GM18507 (cell line): ENCODE measurements around the gene WASHC2C.
"Not testable (repeated sequence)": the region's sequence is repeated elsewhere in the genome, so short reads cannot be mapped to it uniquely, and the experiment has no call there.

Experiments used
- DNase-seq: peaks from one replicate; pipeline ENCODE4 v3.0.0; 2011; ENCODE audit warnings: low read depth; ENCODE audit not compliant: insufficient read length; ENCODE audit errors: extremely low spot score
- FAIRE-seq: peaks from 2 replicates; lab custom pipeline; 2011; peaks lifted over from hg19 to GRCh38; lab: Jason Lieb, UNC

The WASHC2C gene

DNA sequence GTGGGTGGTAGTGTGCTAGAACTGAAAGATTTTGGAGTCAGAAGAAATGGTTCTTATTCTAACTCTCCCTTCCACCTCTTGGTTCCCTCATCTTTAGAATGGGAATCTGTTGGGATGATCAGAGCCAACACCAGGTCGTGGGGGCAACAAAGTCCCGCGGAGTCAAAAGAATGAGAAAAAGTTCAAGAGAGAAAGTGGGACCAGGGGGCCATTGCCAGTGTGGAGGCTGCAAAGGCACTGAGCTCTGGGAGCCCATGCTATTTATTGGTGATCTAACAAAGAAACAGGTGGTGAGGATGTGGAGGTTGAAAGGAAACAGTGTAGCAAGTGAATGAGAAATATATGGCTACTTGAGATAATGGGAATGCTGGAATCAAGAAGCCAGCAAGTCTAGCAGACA lies 90.8 kb downstream of the WASHC2C start:
- no peak for FAIRE-seq
- no peak for DNase-seq

DNA sequence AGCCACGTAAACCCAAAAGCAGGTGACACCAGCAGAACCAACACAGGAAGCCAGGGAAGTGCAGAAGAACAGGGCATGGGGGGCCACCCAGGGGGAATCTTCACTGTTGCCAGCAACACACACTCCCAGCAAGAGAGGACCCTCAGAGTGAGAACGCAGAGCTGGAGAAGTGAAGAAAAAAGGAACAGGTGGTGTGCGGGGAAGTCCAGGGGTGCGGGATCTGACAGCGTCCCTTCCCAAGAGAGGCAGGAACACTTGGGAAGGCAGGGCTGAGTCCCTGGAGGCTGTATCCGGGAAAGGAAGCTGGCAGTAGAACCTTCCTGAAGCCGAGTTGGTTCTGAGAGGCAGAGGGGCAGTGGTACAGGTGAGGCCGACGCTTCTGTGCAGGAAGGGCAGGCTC lies 92.5 kb downstream of the WASHC2C start:
- FAIRE-seq, result no peak
- DNase-seq, result no peak

DNA sequence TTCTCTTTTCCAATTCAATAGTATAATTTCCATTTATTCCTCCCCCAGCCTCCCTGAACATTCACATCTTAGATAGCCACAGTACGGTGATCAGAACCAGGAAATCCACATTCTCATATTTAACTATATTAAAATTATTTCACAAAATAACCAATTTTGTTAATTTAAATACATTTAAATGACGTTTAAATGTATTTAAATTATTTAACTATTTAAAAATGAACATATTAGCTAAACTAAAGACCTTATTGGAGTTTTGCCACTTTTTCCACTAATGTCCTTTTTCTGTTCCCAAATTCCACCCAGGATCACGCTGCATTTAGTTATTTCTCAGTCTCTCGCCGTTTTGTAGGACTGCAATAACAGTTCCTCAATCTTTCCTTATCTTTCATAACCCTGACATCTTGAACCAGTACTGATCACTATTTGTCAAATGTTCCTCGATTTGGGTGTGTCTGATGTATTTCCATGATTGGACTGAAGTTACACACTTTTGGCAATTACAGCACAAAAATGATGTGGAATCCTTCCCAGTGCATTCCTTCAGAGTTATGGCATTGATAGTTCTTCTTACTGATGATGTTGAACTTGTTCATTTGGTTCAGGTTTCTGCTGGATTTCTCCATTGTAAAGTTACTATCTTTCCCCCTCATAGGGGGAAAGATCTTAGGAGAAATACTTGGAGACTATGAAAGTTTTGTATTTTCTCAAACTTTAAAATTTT lies 93.2 kb downstream of the WASHC2C start:
- not testable (repeated sequence) for DNase-seq, FAIRE-seq

DNA sequence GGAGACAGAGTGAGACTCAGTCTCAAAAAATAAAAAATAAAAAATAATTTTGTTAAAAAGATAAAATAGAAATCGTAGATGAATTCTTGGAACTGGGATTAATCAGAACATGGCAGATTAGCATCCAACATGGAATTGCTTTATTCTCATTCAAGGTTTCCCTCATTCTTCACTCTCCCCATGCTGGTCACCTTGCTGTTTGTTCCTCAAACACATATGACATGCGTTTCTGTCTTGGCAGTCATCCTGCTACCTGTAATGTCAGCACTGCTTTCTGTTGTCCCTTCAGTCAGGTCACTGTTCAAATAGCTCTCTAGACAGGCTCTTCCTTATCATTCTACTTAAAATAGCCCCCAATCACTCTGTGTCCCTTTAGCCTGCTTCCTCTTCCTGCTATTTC lies 95.9 kb downstream of the WASHC2C start:
- not testable (repeated sequence) for DNase-seq, FAIRE-seq
